GM12875 (cell line): ENCODE data around the gene PRAME.
"Not testable (repeated sequence)": the region's sequence is repeated elsewhere in the genome, so short reads cannot be mapped to it uniquely, and the experiment has no call there.

ENCODE experiments used
- H3K4me3 ChIP-seq: one replicate; pipeline ENCODE4 v1.5.1; 2011; ENCODE audit warnings: low read depth, low read length, control low read depth
- TF ChIP-seq, protein P1 (sequence below): IDR thresholded peaks from 2 replicates; pipeline ENCODE4 v1.5.1; 2011; ENCODE audit warnings: low read depth, mild to moderate bottlenecking, control low read depth, inconsistent platforms, low read length, moderate library complexity, borderline replicate concordance; ENCODE audit not compliant: insufficient read depth

The PRAME gene, protein sequence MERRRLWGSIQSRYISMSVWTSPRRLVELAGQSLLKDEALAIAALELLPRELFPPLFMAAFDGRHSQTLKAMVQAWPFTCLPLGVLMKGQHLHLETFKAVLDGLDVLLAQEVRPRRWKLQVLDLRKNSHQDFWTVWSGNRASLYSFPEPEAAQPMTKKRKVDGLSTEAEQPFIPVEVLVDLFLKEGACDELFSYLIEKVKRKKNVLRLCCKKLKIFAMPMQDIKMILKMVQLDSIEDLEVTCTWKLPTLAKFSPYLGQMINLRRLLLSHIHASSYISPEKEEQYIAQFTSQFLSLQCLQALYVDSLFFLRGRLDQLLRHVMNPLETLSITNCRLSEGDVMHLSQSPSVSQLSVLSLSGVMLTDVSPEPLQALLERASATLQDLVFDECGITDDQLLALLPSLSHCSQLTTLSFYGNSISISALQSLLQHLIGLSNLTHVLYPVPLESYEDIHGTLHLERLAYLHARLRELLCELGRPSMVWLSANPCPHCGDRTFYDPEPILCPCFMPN

DNA sequence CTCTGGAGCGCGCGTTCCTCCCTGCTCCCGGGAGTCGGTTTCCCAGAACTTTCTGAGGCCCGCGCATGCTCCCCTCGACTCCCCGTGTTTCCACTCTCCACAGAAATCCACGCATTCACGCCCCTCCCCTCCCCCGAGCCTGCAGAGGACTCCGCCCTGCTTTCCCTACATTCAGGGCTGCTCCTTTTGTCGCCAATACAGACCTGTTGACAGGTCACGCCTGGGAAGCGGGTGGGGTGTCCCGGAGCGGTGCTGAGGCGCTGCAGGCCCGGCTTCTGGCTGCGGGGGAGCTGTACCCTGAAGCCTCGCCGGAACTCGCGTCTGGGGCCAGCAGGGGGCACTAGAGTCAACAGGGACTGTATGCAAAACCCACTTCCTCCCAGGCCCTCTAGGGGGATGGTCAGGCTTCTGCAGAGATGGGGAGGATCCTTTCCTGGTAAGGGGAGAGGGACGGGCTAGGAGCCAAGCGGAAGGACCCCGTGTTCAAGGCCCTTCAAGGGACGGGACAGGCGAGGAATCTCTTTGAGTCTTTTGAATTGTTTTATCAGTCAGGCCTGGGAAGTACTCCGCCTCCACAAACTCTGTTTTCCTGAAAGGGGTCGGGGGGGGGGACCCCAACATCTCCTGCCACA lies at the start of gene PRAME:
TSS of gene PRAME (minus strand) at position 294 of the 632 bp plus-strand sequence. CDS start 2,433 bp downstream, outside the sequence.
- TF ChIP-seq, protein P1, sequence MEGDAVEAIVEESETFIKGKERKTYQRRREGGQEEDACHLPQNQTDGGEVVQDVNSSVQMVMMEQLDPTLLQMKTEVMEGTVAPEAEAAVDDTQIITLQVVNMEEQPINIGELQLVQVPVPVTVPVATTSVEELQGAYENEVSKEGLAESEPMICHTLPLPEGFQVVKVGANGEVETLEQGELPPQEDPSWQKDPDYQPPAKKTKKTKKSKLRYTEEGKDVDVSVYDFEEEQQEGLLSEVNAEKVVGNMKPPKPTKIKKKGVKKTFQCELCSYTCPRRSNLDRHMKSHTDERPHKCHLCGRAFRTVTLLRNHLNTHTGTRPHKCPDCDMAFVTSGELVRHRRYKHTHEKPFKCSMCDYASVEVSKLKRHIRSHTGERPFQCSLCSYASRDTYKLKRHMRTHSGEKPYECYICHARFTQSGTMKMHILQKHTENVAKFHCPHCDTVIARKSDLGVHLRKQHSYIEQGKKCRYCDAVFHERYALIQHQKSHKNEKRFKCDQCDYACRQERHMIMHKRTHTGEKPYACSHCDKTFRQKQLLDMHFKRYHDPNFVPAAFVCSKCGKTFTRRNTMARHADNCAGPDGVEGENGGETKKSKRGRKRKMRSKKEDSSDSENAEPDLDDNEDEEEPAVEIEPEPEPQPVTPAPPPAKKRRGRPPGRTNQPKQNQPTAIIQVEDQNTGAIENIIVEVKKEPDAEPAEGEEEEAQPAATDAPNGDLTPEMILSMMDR = peak; percentile 89
- no peak within 1 kb of the TSS for H3K4me3 ChIP-seq

DNA sequence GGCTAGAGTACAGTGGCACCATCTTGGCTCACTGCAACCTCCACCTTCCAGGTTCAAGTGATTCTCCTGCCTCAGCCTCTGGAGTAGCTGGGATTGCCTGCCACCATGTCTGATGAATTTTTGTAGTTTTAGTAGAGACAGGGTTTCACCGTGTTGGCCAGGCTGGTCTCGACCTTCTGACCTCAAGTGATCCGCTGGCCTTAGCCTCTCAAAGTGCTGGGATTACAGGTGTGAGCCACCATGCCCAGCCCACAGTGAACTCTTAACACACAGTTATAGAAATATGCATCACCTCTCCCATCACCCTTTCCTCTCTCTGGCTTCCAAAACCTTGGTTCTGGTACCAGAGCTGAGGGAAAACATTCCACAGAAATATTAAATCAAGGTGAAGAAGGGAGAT lies 49.0 kb upstream of the PRAME start:
- H3K4me3 ChIP-seq = not testable (repeated sequence)

DNA sequence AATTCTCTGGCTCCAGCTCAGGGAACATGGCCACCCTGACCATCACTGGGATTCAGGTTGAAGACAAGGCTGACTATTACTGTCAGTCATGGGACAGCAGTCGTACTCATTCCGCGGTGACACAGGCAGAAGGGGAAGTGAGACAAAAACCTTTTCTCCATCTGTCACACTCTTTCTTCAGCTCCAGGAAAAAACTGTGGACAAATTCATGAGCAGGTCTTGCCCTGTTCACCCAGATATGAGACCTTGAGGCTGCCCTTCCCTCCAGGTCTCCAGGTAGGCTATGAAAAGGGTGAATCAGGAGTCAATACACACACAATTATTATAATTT lies 46.0 kb upstream of the PRAME start:
- TF ChIP-seq, protein P1 = no peak
- H3K4me3 ChIP-seq = no peak overlapping the region

DNA sequence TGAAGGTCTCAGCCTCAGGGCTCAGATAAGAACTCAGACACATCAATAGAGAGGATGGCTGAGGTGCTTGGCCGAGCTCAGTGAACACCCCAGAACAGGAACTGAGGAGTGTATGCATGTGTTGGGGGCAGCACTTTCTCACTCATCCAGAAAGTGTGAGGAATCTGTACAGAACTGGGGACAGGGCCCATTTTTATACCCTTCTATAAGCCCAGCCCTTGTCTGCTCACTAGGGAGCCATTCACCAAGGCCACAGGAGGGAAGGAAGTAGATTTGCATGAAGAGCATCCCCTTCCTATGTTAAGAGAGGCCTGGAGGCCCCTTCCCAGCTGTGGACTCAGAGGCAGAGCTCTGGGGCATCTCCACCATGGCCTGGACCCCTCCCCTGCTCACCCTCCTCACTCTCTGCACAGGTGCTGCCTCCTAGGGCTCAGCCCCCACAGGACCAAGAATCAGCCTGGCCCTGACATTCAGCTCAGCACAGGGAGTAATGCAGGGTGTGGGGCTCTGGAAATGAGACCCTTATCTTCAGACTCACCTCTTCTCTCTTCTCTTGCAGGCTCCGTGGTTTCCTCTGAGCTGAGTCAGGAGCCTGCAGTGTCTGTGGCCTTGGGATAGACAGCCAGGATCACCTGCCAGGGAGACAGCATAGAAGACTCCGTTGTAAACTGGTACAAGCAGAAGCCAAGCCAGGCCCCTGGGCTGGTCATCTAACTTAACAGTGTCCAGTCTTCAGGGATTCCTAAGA lies 45.4 kb upstream of the PRAME start:
- H3K4me3 ChIP-seq = no peak overlapping the region

DNA sequence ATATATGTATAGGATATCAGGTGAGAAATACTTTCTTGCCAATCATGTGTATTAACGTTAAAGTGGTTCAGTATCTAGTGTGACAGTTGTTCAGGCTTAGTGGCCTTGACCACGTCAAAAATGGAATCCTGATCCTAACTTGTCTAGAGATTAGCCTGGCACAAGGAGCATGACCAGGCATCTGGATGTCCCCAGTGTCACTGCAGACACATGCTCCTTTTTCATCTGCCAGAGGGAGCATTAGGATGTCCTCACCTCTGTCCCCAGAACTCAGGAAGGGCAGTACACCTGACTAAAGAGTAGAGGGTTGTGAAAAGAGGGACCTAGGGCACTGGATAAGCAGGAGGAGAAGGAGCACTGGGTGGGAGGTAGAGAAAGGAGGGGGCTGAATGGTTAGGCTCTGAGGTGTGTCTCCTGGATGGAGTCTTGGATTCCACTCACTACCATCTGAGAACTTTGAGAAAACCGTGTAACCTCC lies 44.4 kb upstream of the PRAME start:
- no peak overlapping the region for H3K4me3 ChIP-seq
- TF ChIP-seq, protein P1 = no peak

More for the DNA sequence above, 45.4 kb upstream of the PRAME start:
- TF ChIP-seq, protein P1 = no peak

DNA sequence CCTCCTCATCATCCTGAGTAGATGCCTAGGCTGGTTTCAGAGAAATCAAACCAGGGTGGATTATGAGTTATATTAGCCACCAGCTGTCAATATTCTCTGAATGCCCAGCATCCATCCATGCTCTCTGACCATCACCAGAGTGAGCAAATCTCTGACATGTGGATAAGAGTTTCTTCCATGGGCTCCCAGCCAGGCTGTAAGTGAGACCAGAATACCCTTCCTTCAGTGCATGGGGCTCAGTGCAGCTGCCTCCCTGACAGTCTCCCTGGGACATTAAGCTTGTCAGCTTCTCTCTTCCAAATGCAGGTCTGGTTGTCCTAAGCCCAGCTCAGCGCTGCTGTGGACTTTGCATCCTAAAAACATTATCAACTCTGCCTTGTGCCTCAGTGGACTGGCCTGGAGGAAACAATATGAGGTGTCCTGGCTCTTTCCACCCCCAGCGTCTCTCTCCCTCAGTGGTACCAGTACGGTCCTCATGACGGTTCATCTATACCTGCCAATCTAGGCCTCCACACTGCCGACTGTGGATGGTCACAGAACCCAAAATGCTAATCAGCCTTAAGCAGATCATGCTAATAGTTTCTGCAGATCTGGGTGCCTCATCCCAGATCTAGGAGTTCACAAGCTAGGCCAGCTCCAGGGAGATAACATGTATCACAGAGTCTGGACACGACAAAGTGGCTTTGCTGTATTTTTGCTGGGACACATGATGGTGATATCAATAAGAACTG lies 41.6 kb upstream of the PRAME start:
- no peak overlapping the region for H3K4me3 ChIP-seq
- TF ChIP-seq, protein P1 = no peak

DNA sequence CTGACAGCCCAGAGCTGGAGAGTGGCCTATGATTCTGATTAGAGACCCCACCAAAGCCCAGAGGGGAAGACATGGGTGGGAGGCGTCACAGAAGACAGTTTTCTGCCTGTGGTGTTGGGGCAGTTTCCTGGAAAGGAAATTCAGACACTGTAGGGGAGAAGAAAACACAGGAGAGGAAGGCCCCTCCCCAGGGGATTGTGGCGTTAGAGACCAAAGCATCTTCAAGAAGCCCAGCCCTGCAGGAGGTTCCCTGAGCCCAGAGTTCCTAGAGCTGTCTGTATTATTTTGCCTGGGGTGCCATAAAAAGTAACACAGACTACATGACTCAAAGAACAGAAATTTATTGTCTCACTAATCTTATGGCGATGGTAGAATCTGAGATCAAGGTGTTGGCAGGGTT lies 40.2 kb upstream of the PRAME start:
- H3K4me3 ChIP-seq = no peak overlapping the region
- TF ChIP-seq, protein P1 = no peak
